Fibroblast of villous mesenchyme (primary cell): ENCODE results near the gene MOCS1. TPM values are rescaled to one million over a fixed set of nuclear protein-coding genes. Genes with fewer than 3 reads are reported as not detected.
A peak's percentile ranks its signal among the peaks of the same experiment; 100 is the strongest.

Source experiments
- DNase-seq: peaks from one replicate; pipeline ENCODE4 v3.0.0-alpha.2; 2010; ENCODE audit warnings: low read depth
- H3K4me3 ChIP-seq: 2 replicates; pipeline ENCODE4 v1.5.1; 2011; ENCODE audit warnings: low read depth, mild to moderate bottlenecking, low read length
- CTCF ChIP-seq: IDR thresholded peaks from 2 replicates; pipeline ENCODE4 v1.5.1; 2012; ENCODE audit warnings: low read depth, mild to moderate bottlenecking, low read length; ENCODE audit not compliant: insufficient read depth
- total RNA-seq: library from RNA; depleted of rRNA; stranded (reverse); fragments of >200 nt; gene quantifications from 2 replicates; pipeline ENCODE4 v1.2.3, GENCODE V29; 2012

MOCS1 gene
- total RNA-seq, 1 donor, result 10.8 TPM

DNA sequence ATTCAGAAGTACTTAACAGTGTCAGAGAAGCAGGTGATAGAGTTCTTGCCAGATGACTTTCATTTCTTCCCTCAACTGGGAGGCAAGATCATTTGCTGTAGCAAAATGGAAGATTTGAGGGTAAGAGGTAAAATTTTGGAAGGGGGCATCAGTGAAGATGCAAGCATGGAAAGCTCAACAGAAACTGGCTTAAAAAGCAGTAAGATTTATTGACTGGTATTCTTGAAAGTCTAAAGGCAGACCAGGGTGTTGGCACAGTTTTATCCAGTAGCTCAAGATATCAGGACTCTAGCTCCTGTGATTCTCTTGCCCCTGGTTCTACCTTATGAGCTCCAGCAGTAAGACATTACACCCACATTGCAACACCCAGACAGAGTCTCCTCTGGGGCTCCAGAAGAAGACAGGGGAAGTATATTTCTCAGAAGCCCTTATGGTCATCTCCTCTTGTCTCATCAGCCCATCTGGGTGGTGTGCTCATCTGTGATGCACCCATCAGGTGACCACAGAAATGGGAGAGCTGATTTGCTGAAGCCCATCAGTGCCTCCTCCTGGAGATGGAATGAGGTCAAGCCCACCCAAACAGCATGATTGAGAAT, 16.0 kb upstream of the MOCS1 start:
- no peak for TF ChIP-seq CTCF
- DNase-seq, result no peak

GRCh38 chr6:39948199-39948791, 14.0 kb upstream of the MOCS1 start:
- DNase-seq, result peak; percentile 10
- no peak overlapping the region for H3K4me3 ChIP-seq
- TF ChIP-seq CTCF, result no peak

More for the DNA sequence above, 16.0 kb upstream of the MOCS1 start:
- no peak overlapping the region for H3K4me3 ChIP-seq

DNA sequence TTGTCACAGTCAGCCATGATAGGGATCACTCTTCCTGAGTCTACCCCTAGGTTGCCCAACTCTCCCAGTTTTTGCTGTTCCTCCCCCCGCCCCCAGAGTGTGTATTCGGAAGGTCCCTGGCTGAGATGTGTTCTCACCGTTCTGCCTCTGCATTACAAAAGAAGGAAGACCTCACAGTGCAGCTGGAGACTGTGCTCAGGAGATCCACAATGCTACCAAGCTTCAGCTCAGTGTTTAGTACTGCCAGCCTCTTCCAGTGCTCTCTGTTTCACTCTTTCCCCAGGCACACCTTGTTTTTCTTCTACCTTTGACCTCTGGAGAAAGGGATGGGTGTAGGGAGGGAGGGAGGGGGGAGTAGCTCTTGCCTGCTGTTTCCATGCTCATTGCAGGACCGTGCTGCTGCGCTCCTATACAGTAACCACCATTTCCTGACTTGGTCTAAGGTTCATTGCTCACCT, 13.4 kb upstream of the MOCS1 start:
- no peak overlapping the region for H3K4me3 ChIP-seq
- no peak for TF ChIP-seq CTCF
- DNase-seq, result no peak

DNA sequence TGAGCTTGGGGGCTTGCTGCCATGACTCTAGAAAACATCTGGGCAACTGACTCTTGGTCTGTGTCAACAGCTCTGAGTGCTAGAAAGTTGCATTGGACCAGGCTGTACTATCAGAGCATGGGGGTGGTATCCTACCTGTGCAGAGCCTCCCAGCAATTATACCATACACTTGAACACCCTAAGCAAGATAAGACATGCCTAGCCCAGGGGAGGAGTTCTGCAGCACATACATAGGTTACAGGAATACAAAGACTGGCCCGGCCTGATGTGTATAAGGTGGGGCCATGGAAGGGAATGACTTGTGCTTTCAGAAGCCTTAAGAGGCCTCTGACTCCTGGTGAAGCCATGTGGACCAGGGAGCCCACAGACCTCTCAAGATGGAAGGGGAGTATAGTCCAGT, 11.4 kb upstream of the MOCS1 start:
- no peak for TF ChIP-seq CTCF
- DNase-seq, result no peak
- no peak overlapping the region for H3K4me3 ChIP-seq

DNA sequence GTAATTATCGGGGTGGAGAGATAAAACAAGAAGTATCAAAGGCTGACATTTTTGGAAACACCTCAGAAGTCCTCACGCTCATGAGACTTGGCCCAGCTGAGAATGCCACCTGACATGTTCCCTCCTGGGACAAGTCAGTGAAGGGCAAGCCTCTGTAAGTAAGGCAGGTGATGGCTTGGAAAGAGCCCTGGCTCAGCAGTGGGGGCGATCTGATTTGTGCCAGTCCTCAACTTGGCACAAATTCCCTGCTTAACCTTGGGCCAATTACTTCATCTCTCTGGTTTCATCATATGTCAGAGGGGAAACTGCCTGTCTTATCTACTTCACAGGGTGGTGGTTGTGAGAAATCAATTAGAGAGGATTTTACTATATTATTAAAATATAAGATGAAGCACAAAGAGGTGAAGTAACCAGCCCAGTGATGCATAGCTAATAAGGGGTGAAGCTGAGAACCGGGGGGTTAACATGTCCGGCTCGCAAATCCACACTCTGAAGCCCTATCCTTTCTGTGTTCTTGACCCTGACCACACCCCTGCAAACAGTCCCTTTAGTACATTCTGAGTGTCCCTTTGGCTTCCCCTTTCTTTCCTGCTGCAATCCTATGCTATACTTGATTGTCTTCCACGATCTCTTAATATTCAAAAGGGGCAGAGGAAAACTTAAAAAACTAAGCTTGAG, 8.8 kb upstream of the MOCS1 start:
- TF ChIP-seq CTCF, result no peak
- no peak overlapping the region for H3K4me3 ChIP-seq
- no peak for DNase-seq

DNA sequence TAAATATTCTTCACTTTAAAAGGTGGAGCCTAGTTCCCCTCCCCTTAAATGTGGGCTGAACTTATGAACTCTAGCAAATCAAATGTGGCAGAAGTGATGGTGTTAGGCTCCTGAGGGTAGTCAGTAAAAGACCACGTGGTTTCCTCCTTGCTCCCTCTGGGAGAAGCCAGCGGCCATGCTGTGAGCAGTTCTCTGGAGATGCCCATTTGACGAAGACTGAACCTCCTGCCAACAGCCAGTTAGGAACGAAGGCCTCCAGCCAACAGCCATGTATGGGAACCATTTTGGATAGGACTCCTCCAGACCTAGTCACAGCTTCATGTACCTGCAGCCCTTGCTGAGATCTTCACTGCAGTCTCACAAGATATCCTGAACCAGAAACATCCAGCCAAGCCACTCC, 7.6 kb upstream of the MOCS1 start:
- TF ChIP-seq CTCF, result no peak
- DNase-seq, result no peak
- H3K4me3 ChIP-seq, result no peak overlapping the region
